H9 (cell line): ENCODE measurements around the gene DEFB108B. TPM values are rescaled to one million over a fixed set of nuclear protein-coding genes. Genes with fewer than 3 reads are reported as not detected.
"Not testable (repeated sequence)": the region's sequence is repeated elsewhere in the genome, so short reads cannot be mapped to it uniquely, and the experiment has no call there.

Source experiments
- DNase-seq: peaks from one replicate; pipeline ENCODE4 v3.0.0-alpha.2; 2017
- H2AFZ ChIP-seq: one replicate; pipeline ENCODE4 v1.6.1; 2013; ENCODE audit warnings: mild to moderate bottlenecking, low read length, control low read depth, moderate library complexity
- H2AK5ac ChIP-seq: 2 replicates; pipeline ENCODE4 v1.6.1; 2013; ENCODE audit warnings: low read length, control low read depth, mixed read lengths; ENCODE audit not compliant: insufficient read length
- H2BK120ac ChIP-seq: one replicate; pipeline ENCODE4 v1.6.1; 2013; ENCODE audit warnings: low read depth, mild to moderate bottlenecking, low read length, control low read depth, inconsistent platforms; ENCODE audit not compliant: poor library complexity, severe bottlenecking
- H2BK12ac ChIP-seq: 2 replicates; pipeline ENCODE4 v1.6.1; 2013; ENCODE audit warnings: low read length, control low read depth, mixed read lengths, low read depth; ENCODE audit not compliant: insufficient read length
- H2BK15ac ChIP-seq: 2 replicates; pipeline ENCODE4 v1.6.1; 2013; ENCODE audit warnings: low read depth, low read length, control low read depth
- H2BK20ac ChIP-seq: one replicate; pipeline ENCODE4 v1.6.1; 2013; ENCODE audit warnings: low read depth, mild to moderate bottlenecking, low read length, control low read depth, inconsistent platforms; ENCODE audit not compliant: poor library complexity, severe bottlenecking
- H2BK5ac ChIP-seq: 2 replicates; pipeline ENCODE4 v1.6.1; 2013; ENCODE audit warnings: low read length, control low read depth, mixed read lengths; ENCODE audit not compliant: insufficient read length
- H3K14ac ChIP-seq: 2 replicates; pipeline ENCODE4 v1.6.1; 2013; ENCODE audit warnings: low read length, control low read depth; ENCODE audit not compliant: insufficient read depth
- H3K18ac ChIP-seq: 2 replicates; pipeline ENCODE4 v1.6.1; 2013; ENCODE audit warnings: low read depth, mild to moderate bottlenecking, mixed read lengths, low read length, control low read depth; ENCODE audit not compliant: insufficient read length
- H3K23ac ChIP-seq: 2 replicates; pipeline ENCODE4 v1.6.1; 2013; ENCODE audit warnings: low read length, control low read depth, mixed read lengths, low read depth; ENCODE audit not compliant: insufficient read length
- H3K23me2 ChIP-seq: 2 replicates; pipeline ENCODE4 v1.6.1; 2013; ENCODE audit warnings: low read depth, mild to moderate bottlenecking, mixed read lengths, low read length, control low read depth; ENCODE audit not compliant: insufficient read length, poor library complexity, severe bottlenecking
- H3K27ac ChIP-seq: 2 replicates; pipeline ENCODE4 v1.5.1; 2013; ENCODE audit warnings: low read length, control low read depth, mixed read lengths, low read depth; ENCODE audit not compliant: insufficient read length
- H3K27me3 ChIP-seq: 2 replicates; pipeline ENCODE4 v1.6.1; 2013; ENCODE audit warnings: low read length, control low read depth, inconsistent platforms; ENCODE audit not compliant: insufficient read depth
- H3K4ac ChIP-seq: 2 replicates; pipeline ENCODE4 v1.6.1; 2013; ENCODE audit warnings: low read depth, mild to moderate bottlenecking, control low read depth, inconsistent platforms, low read length, moderate library complexity
- H3K4me1 ChIP-seq: 2 replicates; pipeline ENCODE4 v1.6.1; 2013; ENCODE audit warnings: low read length, control low read depth, inconsistent platforms; ENCODE audit not compliant: insufficient read depth
- H3K4me2 ChIP-seq: 2 replicates; pipeline ENCODE4 v1.6.1; 2013; ENCODE audit warnings: low read length, control low read depth, mixed read lengths; ENCODE audit not compliant: insufficient read length, insufficient read depth
- H3K56ac ChIP-seq: 2 replicates; pipeline ENCODE4 v1.6.1; 2013; ENCODE audit warnings: low read depth, mild to moderate bottlenecking, mixed read lengths, low read length, control low read depth; ENCODE audit not compliant: insufficient read length
- H3K79me1 ChIP-seq: 2 replicates; pipeline ENCODE4 v1.6.1; 2013; ENCODE audit warnings: low read depth, mild to moderate bottlenecking, moderate library complexity, low read length, control low read depth, inconsistent platforms; ENCODE audit not compliant: insufficient read depth, poor library complexity, severe bottlenecking
- H3K79me2 ChIP-seq: 2 replicates; pipeline ENCODE4 v1.6.1; 2013; ENCODE audit warnings: low read length, control low read depth, inconsistent platforms; ENCODE audit not compliant: insufficient read depth
- H3K9ac ChIP-seq: 2 replicates; pipeline ENCODE4 v1.6.1; 2013; ENCODE audit warnings: low read length, control low read depth, mixed read lengths; ENCODE audit not compliant: insufficient read length; ENCODE audit errors: extremely low read depth
- H3K9me3 ChIP-seq: one replicate; pipeline ENCODE4 v1.6.1; 2013; ENCODE audit warnings: low read depth, low read length, inconsistent platforms; ENCODE audit not compliant: control insufficient read depth
- H3T11ph ChIP-seq: one replicate; pipeline ENCODE4 v1.6.1; 2013; ENCODE audit warnings: mild to moderate bottlenecking, low read length, control low read depth, inconsistent platforms
- H4K20me1 ChIP-seq: one replicate; pipeline ENCODE4 v1.6.1; 2013; ENCODE audit not compliant: control insufficient read depth, insufficient read length, insufficient read depth
- H4K5ac ChIP-seq: 2 replicates; pipeline ENCODE4 v1.6.1; 2013; ENCODE audit warnings: low read depth, mild to moderate bottlenecking, mixed read lengths, low read length, control low read depth; ENCODE audit not compliant: insufficient read length
- H4K8ac ChIP-seq: replicated peaks from 2 replicates; pipeline ENCODE4 v1.6.1; 2013; ENCODE audit warnings: low read length, control low read depth, mixed read lengths, low read depth; ENCODE audit not compliant: insufficient read length
- H4K91ac ChIP-seq: 2 replicates; pipeline ENCODE4 v1.6.1; 2013; ENCODE audit warnings: low read depth, mild to moderate bottlenecking, moderate library complexity, mixed read lengths, low read length, control low read depth; ENCODE audit not compliant: insufficient read length
- H3K27ac Mint-ChIP-seq, 3 experiments: 2 replicates in 2 of 3; 3 replicates in 1 of 3; pipeline ENCODE4 v1.8.0; 2020 to 2021; ENCODE audit warnings: mixed read lengths in 3 of 3, mild to moderate bottlenecking in 1 of 3, moderate library complexity in 1 of 3
- H3K27me3 Mint-ChIP-seq: 2 replicates; pipeline ENCODE4 v1.8.0; 2021; ENCODE audit warnings: low read depth, mild to moderate bottlenecking, moderate library complexity, mixed read lengths
- H3K36me3 Mint-ChIP-seq, 3 experiments: 2 replicates in 2 of 3; 3 replicates in 1 of 3; pipeline ENCODE4 v1.8.0; 2020 to 2021; ENCODE audit warnings: low read depth in 3 of 3, mixed read lengths in 3 of 3; ENCODE audit not compliant: insufficient read depth in 1 of 3
- H3K4me1 Mint-ChIP-seq, 2 experiments: 2 replicates each; pipeline ENCODE4 v1.8.0; 2020; ENCODE audit warnings: mixed read lengths in 2 of 2
- H3K4me3 Mint-ChIP-seq, 2 experiments: 2 replicates in 1 of 2; 3 replicates in 1 of 2; pipeline ENCODE4 v1.8.0; 2020 to 2021; ENCODE audit warnings: mild to moderate bottlenecking in 2 of 2, mixed read lengths in 2 of 2, moderate library complexity in 1 of 2
- H3K9me3 Mint-ChIP-seq, 2 experiments: 2 replicates in 1 of 2; 3 replicates in 1 of 2; pipeline ENCODE4 v1.8.0; 2020; ENCODE audit warnings: mild to moderate bottlenecking in 2 of 2, mixed read lengths in 2 of 2, moderate library complexity in 1 of 2
- WGBS: extraction: QIAGEN DNeasy Blood & Tissue Kit; methylation state at CpG from one replicate; pipeline ENCODE4 v1.1.7; 2013; ENCODE audit warnings: missing lambda C conversion rate, low lambda C conversion rate, mixed read lengths; ENCODE audit not compliant: insufficient read length; ENCODE audit errors: extremely low coverage; 5-methylcytosine and 5-hydroxymethylcytosine counted together
- total RNA-seq: library from RNA; stranded (reverse); gene quantifications from 2 replicates; pipeline ENCODE4 v1.2.1, GENCODE V29; 2021

Gene DEFB108B
- total RNA-seq, 1 experiment from 2014 or later = not detected

- not testable (repeated sequence) for H2BK20ac ChIP-seq, DNase-seq, H3K23ac ChIP-seq, H4K8ac ChIP-seq, H3K27ac Mint-ChIP-seq, H3K23me2 ChIP-seq, H3K9me3 Mint-ChIP-seq, H2BK5ac ChIP-seq, H3K56ac ChIP-seq, H3K27me3 ChIP-seq, H3K18ac ChIP-seq, H3K4me3 Mint-ChIP-seq, H3K14ac ChIP-seq, H3K36me3 Mint-ChIP-seq, H4K91ac ChIP-seq, H2AK5ac ChIP-seq, H3K4ac ChIP-seq, H4K20me1 ChIP-seq, H3K4me1 ChIP-seq, H3K9ac ChIP-seq, H3K27ac ChIP-seq, H3T11ph ChIP-seq, H3K4me1 Mint-ChIP-seq, H3K27me3 Mint-ChIP-seq, H2BK15ac ChIP-seq, H3K4me2 ChIP-seq, H2BK120ac ChIP-seq, H3K9me3 ChIP-seq, H3K79me1 ChIP-seq, H4K5ac ChIP-seq, H3K79me2 ChIP-seq, H2BK12ac ChIP-seq, H2AFZ ChIP-seq
Measured at GRCh38 chr11:71870661-71871060, 37.7 kb downstream of the DEFB108B start.

- not testable (repeated sequence) for H2BK5ac ChIP-seq, H3K27ac Mint-ChIP-seq, H4K5ac ChIP-seq, H3K4ac ChIP-seq, H3K4me1 ChIP-seq, H3T11ph ChIP-seq, H3K9me3 ChIP-seq, H2BK20ac ChIP-seq, H4K20me1 ChIP-seq, DNase-seq, H4K91ac ChIP-seq, H3K4me2 ChIP-seq, H4K8ac ChIP-seq, H3K9ac ChIP-seq, H3K4me1 Mint-ChIP-seq, H3K14ac ChIP-seq, H2BK12ac ChIP-seq, H2BK15ac ChIP-seq, H3K4me3 Mint-ChIP-seq, H2BK120ac ChIP-seq, H3K9me3 Mint-ChIP-seq, H3K23ac ChIP-seq, H3K79me1 ChIP-seq, H2AFZ ChIP-seq, H3K56ac ChIP-seq, H3K27me3 Mint-ChIP-seq, H3K36me3 Mint-ChIP-seq, H3K18ac ChIP-seq, H3K79me2 ChIP-seq, H3K23me2 ChIP-seq, H3K27me3 ChIP-seq, H3K27ac ChIP-seq, H2AK5ac ChIP-seq
- no CpG with 5 or more reads among the region's 2 CpGs for WGBS
Measured at GRCh38 chr11:71876262-71876661, 43.3 kb downstream of the DEFB108B start.

GRCh38 chr11:71878059-71878458, 45.1 kb downstream of the DEFB108B start, which contains the start of gene DEFB131B:
TSS of gene DEFB131B (plus strand) at chr11:71878453. CDS start at chr11:71878453, 0 bp downstream.
- H3K9ac ChIP-seq, H3K27ac ChIP-seq, H2BK20ac ChIP-seq, H3K79me2 ChIP-seq, H3T11ph ChIP-seq, H2BK15ac ChIP-seq, H3K4me1 ChIP-seq, H2BK5ac ChIP-seq, H3K79me1 ChIP-seq, H4K20me1 ChIP-seq, H3K18ac ChIP-seq, H3K9me3 Mint-ChIP-seq, H2AK5ac ChIP-seq, H3K56ac ChIP-seq, H3K4me3 Mint-ChIP-seq, H3K14ac ChIP-seq, H3K4ac ChIP-seq, DNase-seq, H2AFZ ChIP-seq, H3K36me3 Mint-ChIP-seq, H3K4me2 ChIP-seq, H4K8ac ChIP-seq, H4K5ac ChIP-seq, H3K4me1 Mint-ChIP-seq, H3K23me2 ChIP-seq, H4K91ac ChIP-seq, H3K23ac ChIP-seq, H3K27me3 Mint-ChIP-seq, H3K27me3 ChIP-seq, H3K27ac Mint-ChIP-seq, H3K9me3 ChIP-seq, H2BK12ac ChIP-seq, H2BK120ac ChIP-seq: not testable (repeated sequence)
- WGBS = no CpG with 5 or more reads among the region's 1 CpG
